GM12872 (cell line): ENCODE data around the gene CLASRP.

Experiments used
- CTCF ChIP-seq: IDR thresholded peaks from 3 replicates; pipeline ENCODE4 v1.5.1; 2011; ENCODE audit warnings: low read depth, mild to moderate bottlenecking, low read length, moderate library complexity; ENCODE audit not compliant: insufficient read depth

The CLASRP gene

GRCh38 chr19:45046355-45046754 lies 7.5 kb downstream of the CLASRP start:
- no peak for TF ChIP-seq CTCF

GRCh38 chr19:45047188-45047797 lies 8.4 kb downstream of the CLASRP start:
- TF ChIP-seq CTCF: no peak

- no peak for TF ChIP-seq CTCF
These were observed 10.4 kb downstream of the CLASRP start for GRCh38 chr19:45049073-45049736.

- no peak for TF ChIP-seq CTCF
These were observed 11.2 kb downstream of the CLASRP start for GRCh38 chr19:45050036-45050435.

GRCh38 chr19:45051929-45052579 lies 13.2 kb downstream of the CLASRP start:
- TF ChIP-seq CTCF: no peak

GRCh38 chr19:45056831-45057230 lies 18.0 kb downstream of the CLASRP start:
- no peak for TF ChIP-seq CTCF

GRCh38 chr19:45057444-45057843 lies 18.6 kb downstream of the CLASRP start:
- no peak for TF ChIP-seq CTCF
